Fibroblast of lung (primary cell): ENCODE results near the gene RPS6KA3. TPM values are rescaled to one million over a fixed set of nuclear protein-coding genes. Genes with fewer than 3 reads are reported as not detected.

Experiments used
- DNase-seq, 2 donors: peaks; one replicate each; pipeline versions ENCODE4 v3.0.0 to v3.0.0-alpha.2; 2010; ENCODE audit warnings: low read depth in 2 of 2
- H2AFZ ChIP-seq: 2 replicates; pipeline ENCODE4 v1.5.1; 2012; ENCODE audit warnings: low read length, control low read depth, inconsistent platforms
- H3K27ac ChIP-seq: 2 replicates; pipeline ENCODE4 v1.5.1; 2011; ENCODE audit warnings: low read length, control low read depth; ENCODE audit not compliant: insufficient read depth
- H3K27me3 ChIP-seq: 2 replicates; pipeline ENCODE4 v1.5.1; 2011; ENCODE audit warnings: mild to moderate bottlenecking, low read length; ENCODE audit not compliant: control insufficient read depth, insufficient read depth
- H3K36me3 ChIP-seq: 2 replicates; pipeline ENCODE4 v1.5.1; 2011; ENCODE audit warnings: low read length; ENCODE audit not compliant: control insufficient read depth, insufficient read depth
- H3K4me1 ChIP-seq: 2 replicates; pipeline ENCODE4 v1.5.1; 2011; ENCODE audit warnings: low read length; ENCODE audit not compliant: control insufficient read depth, insufficient read depth; ENCODE audit errors: extremely low read depth
- H3K4me2 ChIP-seq: 2 replicates; pipeline ENCODE4 v1.5.1; 2011; ENCODE audit warnings: low read length, control low read depth; ENCODE audit not compliant: insufficient read depth; ENCODE audit errors: extremely low read depth
- H3K4me3 ChIP-seq, 4 experiments: fragments of 200-600 bp in 1 of 4; sonication (generic) in 1 of 4; replicated peaks in 1 of 4; 2 replicates each; pipeline ENCODE4 v1.5.1; 2011 to 2016; ENCODE audit warnings: low read length in 4 of 4, low read depth in 3 of 4, mild to moderate bottlenecking in 3 of 4, control low read depth in 2 of 4, inconsistent platforms in 1 of 4, mixed read lengths in 1 of 4; ENCODE audit not compliant: insufficient read depth in 1 of 4; ENCODE audit errors: control extremely low read depth in 1 of 4
- H3K79me2 ChIP-seq: 2 replicates; pipeline ENCODE4 v1.5.1; 2012; ENCODE audit warnings: mild to moderate bottlenecking, low read length, inconsistent platforms; ENCODE audit not compliant: control insufficient read depth, insufficient read depth
- H3K9ac ChIP-seq: 2 replicates; pipeline ENCODE4 v1.5.1; 2011; ENCODE audit warnings: mild to moderate bottlenecking, low read length, control low read depth; ENCODE audit not compliant: insufficient read depth
- H3K9me3 ChIP-seq: 2 replicates; pipeline ENCODE4 v1.5.1; 2012; ENCODE audit warnings: low read depth, low read length; ENCODE audit not compliant: control insufficient read depth, insufficient read depth
- H4K20me1 ChIP-seq: 2 replicates; pipeline ENCODE4 v1.5.1; 2011; ENCODE audit warnings: low read length; ENCODE audit not compliant: control insufficient read depth, insufficient read depth; ENCODE audit errors: extremely low read depth
- EZH2 ChIP-seq: IDR thresholded peaks from 2 replicates; pipeline ENCODE4 v1.5.1; 2012; ENCODE audit warnings: low read length, control low read depth, mild to moderate bottlenecking; ENCODE audit errors: missing control alignments
- polyA plus RNA-seq, 2 donors: library from polyadenylated mRNA; depleted of rRNA in 1 of 2; stranded (reverse) in 1 of 2; unstranded in 1 of 2; fragments of >200 nt; gene quantifications; 2 replicates each; pipeline ENCODE4 v1.2.1, GENCODE V29; 2011 to 2012; ENCODE audit warnings: missing spikeins in 1 of 2
- total RNA-seq: library from RNA; depleted of rRNA; stranded (reverse); fragments of >200 nt; gene quantifications from 2 replicates; pipeline ENCODE4 v1.2.1, GENCODE V29; 2014
- TF ChIP-seq, protein P1 (sequence below), 2 donors: IDR thresholded peaks in 1 of 2; conservative IDR thresholded peaks in 1 of 2; 1 replicate in 1 of 2; 2 replicates in 1 of 2; pipeline ENCODE4 v1.5.1; 2011 to 2012; ENCODE audit warnings: low read length in 2 of 2, control low read depth in 1 of 2, inconsistent platforms in 1 of 2, low read depth in 1 of 2, mild to moderate bottlenecking in 1 of 2

RPS6KA3 gene
- total and polyA plus RNA-seq, 2 donors (not counting 1 experiment from before 2014, with no cell fraction given), result 38.5 to 50.2 TPM

DNA sequence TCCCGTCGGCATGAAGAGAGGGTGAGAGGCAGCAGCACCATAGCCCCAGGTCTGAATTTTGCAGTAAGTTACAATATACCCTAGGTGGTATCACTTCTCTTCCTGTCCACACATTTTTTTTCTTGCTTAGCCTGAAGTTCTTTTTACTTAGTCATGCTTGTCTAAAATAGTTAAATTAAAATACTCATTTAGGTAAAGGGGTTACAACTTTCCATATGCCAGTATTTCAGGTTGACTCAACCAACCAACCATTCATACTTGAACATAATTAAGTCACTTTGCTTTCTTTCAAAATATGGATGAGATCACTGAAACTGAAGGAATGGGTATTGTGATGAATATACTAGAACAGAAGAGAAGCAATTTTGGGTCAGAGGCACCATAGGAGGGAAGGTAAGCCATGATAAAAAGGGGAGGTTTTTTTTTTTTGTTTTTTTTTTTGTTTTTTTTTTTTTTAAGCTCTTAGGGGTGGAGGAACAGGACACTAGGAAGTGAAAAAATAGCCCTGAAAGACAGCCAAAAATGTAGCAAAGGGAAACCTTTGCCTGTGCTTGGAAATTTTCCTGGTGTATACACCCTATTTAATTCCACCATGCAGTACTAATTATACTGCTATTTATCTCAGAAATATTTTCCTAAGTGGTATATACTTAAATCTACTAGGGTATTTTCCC is 41.8 kb downstream of the RPS6KA3 start:
- H3K27ac ChIP-seq, result no peak overlapping the region
- H3K4me1 ChIP-seq, result no peaks in the 10 kb centered on the region
- TF ChIP-seq, protein P1, sequence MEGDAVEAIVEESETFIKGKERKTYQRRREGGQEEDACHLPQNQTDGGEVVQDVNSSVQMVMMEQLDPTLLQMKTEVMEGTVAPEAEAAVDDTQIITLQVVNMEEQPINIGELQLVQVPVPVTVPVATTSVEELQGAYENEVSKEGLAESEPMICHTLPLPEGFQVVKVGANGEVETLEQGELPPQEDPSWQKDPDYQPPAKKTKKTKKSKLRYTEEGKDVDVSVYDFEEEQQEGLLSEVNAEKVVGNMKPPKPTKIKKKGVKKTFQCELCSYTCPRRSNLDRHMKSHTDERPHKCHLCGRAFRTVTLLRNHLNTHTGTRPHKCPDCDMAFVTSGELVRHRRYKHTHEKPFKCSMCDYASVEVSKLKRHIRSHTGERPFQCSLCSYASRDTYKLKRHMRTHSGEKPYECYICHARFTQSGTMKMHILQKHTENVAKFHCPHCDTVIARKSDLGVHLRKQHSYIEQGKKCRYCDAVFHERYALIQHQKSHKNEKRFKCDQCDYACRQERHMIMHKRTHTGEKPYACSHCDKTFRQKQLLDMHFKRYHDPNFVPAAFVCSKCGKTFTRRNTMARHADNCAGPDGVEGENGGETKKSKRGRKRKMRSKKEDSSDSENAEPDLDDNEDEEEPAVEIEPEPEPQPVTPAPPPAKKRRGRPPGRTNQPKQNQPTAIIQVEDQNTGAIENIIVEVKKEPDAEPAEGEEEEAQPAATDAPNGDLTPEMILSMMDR (conservative IDR thresholded peaks at IDR 0.05 in 1 of 2, IDR thresholded peaks at IDR 0.05 in 1 of 2; ENCODE audit: low read depth in 1 of 2, low read length in 2 of 2), result no peak
- no peak for TF ChIP-seq EZH2
- H2AFZ ChIP-seq, result no peak overlapping the region
- H3K4me3 ChIP-seq, result no peak overlapping the region
- peak; percentile 37 to 79 for DNase-seq
- no peak overlapping the region for H3K4me2 ChIP-seq
- no peaks in the 10 kb centered on the region for H3K36me3 ChIP-seq
- no peaks in the 10 kb centered on the region for H4K20me1 ChIP-seq
- no peaks in the 10 kb centered on the region for H3K27me3 ChIP-seq
- H3K79me2 ChIP-seq, result no peaks in the 10 kb centered on the region
- H3K9ac ChIP-seq, result no peak overlapping the region
- H3K9me3 ChIP-seq, result no peaks in the 10 kb centered on the region

DNA sequence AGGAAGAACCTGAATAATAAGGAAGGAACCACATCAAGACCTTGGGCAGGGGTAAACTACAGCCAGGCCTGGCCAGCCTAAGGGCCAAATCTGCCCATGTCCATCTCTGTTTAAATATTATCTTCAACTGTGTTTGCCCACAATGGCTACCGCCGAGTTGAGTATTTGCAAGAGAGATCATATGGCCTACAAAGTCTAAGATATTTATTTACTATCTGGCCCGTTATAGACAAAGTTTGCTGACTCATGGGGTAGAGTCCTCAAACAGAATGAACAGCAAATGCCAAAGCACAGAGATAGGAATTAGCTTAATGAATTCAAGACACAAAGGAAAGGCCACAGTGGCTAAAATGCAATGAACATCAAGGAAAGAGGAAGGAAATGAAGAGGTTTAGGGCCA is 44.8 kb downstream of the RPS6KA3 start:
- no peak overlapping the region for H3K9ac ChIP-seq

DNA sequence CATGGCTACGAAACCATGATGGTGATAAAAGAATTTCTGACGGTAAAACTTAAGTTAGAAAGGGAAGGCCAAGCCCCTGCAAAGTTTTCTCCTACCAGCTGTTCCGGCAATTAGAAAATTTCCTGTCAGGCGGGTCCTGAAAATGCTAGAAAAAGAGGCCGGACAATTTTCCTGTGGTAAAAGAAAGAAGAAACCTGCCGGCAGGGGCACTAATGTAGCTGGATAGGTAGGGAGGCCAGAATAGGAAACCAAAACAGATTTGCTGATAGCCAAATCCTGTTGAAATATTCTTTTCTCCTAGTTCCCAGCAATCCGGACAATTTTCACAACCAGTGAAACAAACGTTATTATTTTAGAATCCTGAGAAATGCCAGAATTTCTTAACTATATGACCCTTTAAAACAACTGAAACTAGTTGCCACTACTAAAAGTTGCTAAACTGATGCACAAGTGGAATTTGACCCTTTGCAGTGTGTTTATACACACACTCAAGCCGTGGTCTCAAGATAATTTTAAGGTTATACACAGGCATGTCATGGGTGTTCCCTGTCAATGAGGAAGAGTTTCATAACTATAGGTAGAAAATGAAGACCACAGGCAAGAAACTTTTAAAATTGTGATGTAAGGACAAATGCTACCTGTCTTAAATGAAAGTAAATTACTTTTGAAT is 47.7 kb downstream of the RPS6KA3 start:
- H3K27me3 ChIP-seq, result no peaks in the 10 kb centered on the region
- H3K4me3 ChIP-seq, result peak overlapping the region in 1 of 4 experiments; percentile 11
- H3K27ac ChIP-seq, result no peak overlapping the region
- H4K20me1 ChIP-seq, result no peaks in the 10 kb centered on the region
- no peaks in the 10 kb centered on the region for H3K36me3 ChIP-seq
- H3K4me2 ChIP-seq, result peak overlapping the region; percentile 23
- no peaks in the 10 kb centered on the region for H3K9me3 ChIP-seq
- DNase-seq, result peak in 1 of 2 donors; percentile 14
- H3K4me1 ChIP-seq, result no peaks in the 10 kb centered on the region
- H3K79me2 ChIP-seq, result no peaks in the 10 kb centered on the region
- TF ChIP-seq, protein P1 (conservative IDR thresholded peaks at IDR 0.05 in 1 of 2, IDR thresholded peaks at IDR 0.05 in 1 of 2; ENCODE audit: low read depth in 1 of 2, low read length in 2 of 2), result no peak
- TF ChIP-seq EZH2, result no peak
- no peak overlapping the region for H3K9ac ChIP-seq
- H2AFZ ChIP-seq, result no peak overlapping the region

More for the DNA sequence above, 44.8 kb downstream of the RPS6KA3 start:
- Histone ChIP-seq H3K36me3 (no peaks in the 10 kb centered on the region), H3K4me1 (no peaks in the 10 kb centered on the region), H3K79me2 (no peaks in the 10 kb centered on the region), H4K20me1 (no peaks in the 10 kb centered on the region), H3K4me2 (no peak overlapping the region), H3K4me3 (no peak overlapping the region), H2AFZ (no peak overlapping the region), H3K9me3 (no peaks in the 10 kb centered on the region), H3K27ac (no peak overlapping the region), H3K27me3 (no peaks in the 10 kb centered on the region)
- DNase-seq, result peak; percentile 24 to 29
- TF ChIP-seq EZH2, result no peak
- TF ChIP-seq, protein P1 (conservative IDR thresholded peaks at IDR 0.05 in 1 of 2, IDR thresholded peaks at IDR 0.05 in 1 of 2; ENCODE audit: low read depth in 1 of 2, low read length in 2 of 2), result no peak
